Measurements from ENCODE around the gene SNRNP200.

GRCh38 chr2:96276787-96277499 lies 28.4 kb downstream of the SNRNP200 start:
- no peak for TF ChIP-seq POLR2A (IDR thresholded peaks at IDR 0.05; ENCODE audit: low read depth, low read length)
- no peak for TF ChIP-seq POLR2AphosphoS5 (IDR thresholded peaks at IDR 0.05; ENCODE audit: low read depth, low read length)
